ENCODE measurements around the gene TMEM63B. TPM values are rescaled to one million over a fixed set of nuclear protein-coding genes. Genes with fewer than 3 reads are reported as not detected.

Gene TMEM63B
- total and polyA plus RNA-seq, 9 of the 15 experiments (the other 6 are each of a cell fraction or from before 2014, with no cell fraction given) = 0.14 to 39.4 (median 14.4) TPM

GRCh38 chr6:44091981-44092884 is 35.1 kb upstream of the TMEM63B start:
- Histone ChIP-seq H4K20me1 (replicated peaks; ENCODE audit: control insufficient read depth, insufficient read depth, low read length) (peaks cover 6% of the 10 kb centered on the region; the same call in 1 of the 2 replicates), H3K9me1 (ENCODE audit: control insufficient read depth, insufficient read depth, low read length) (no peaks in the 10 kb centered on the region), H3K36me3 (ENCODE audit: control insufficient read depth, insufficient read depth, low read length) (peaks cover 50% of the 10 kb centered on the region; the same call in 2 of the 3 replicates), H2AFZ (ENCODE audit: low read depth, low read length) (no peak overlapping the region), H3K4me2 (ENCODE audit: insufficient read depth, low read length) (no peak overlapping the region), H3K27me3 (ENCODE audit: control insufficient read depth in 2 of 2, insufficient read depth in 2 of 2, low read length in 2 of 2) (no peaks in the 10 kb centered on the region), H3K9me3 (replicated peaks; ENCODE audit: control insufficient read depth, insufficient read depth, low read depth, low read length) (no peaks in the 10 kb centered on the region), H3K27ac (ENCODE audit: extremely low read depth, low read depth, low read length) (no peak overlapping the region), H3K79me2 (ENCODE audit: control insufficient read depth, insufficient read depth, low read length) (no peaks in the 10 kb centered on the region), H3K4me1 (replicated peaks in 1 of 2; ENCODE audit: control insufficient read depth in 2 of 2, insufficient read depth in 2 of 2, low read length in 2 of 2) (peaks cover 0 to 4% of the 10 kb centered on the region in 2 experiments; a peak in 3 of 5 replicates), H3K4me3 (no peak overlapping the region), H3K9ac (ENCODE audit: insufficient read depth in 1 of 2, low read depth in 2 of 2, low read length in 2 of 2) (no peak overlapping the region)
- intact Hi-C loops (cut with micrococcal nuclease) = loop anchor here (10.0 kb wide), 1 partner anchor 243 kb away; no protein-coding TSS in a partner anchor
- no TSS peak for BruUV-seq (replicated peaks)
- no peak for TF ChIP-seq ASH1L (IDR thresholded peaks at IDR 0.05; ENCODE audit: borderline replicate concordance, low read depth, partially characterized antibody)
- TF ChIP-seq ZKSCAN3 (CRISPR knock-in tag; IDR thresholded peaks at IDR 0.05) = no peak
- 0 out of 2 replicates have a peak, but pooled peaks have one; percentile 26 for TF ChIP-seq ADNP (tag; IDR thresholded peaks at IDR 0.05)
- no peak for TF ChIP-seq NFIC (IDR thresholded peaks at IDR 0.05)
- no peak for TF ChIP-seq ZNF583 (CRISPR knock-in tag; IDR thresholded peaks at IDR 0.05)
- TF ChIP-seq ESRRA (IDR thresholded peaks at IDR 0.05; ENCODE audit: borderline replicate concordance, low read depth) = peak; percentile 65
- no peak for TF ChIP-seq CEBPZ (IDR thresholded peaks at IDR 0.05; ENCODE audit: borderline replicate concordance, low read depth, low read length)
- TF ChIP-seq TRIM25 (IDR thresholded peaks at IDR 0.05; ENCODE audit: borderline replicate concordance) = no peak
- peak; percentile 68; the same call in 1 of the 2 replicates for TF ChIP-seq BCOR (IDR thresholded peaks at IDR 0.05)
- peak in 1 of 2 experiments; percentile 50; a peak in 2 of 4 replicates for TF ChIP-seq KDM1A (IDR thresholded peaks at IDR 0.05)
- TF ChIP-seq ZNF3 (CRISPR knock-in tag; IDR thresholded peaks at IDR 0.05) = no peak
- no peak for TF ChIP-seq ERF (CRISPR knock-in tag; IDR thresholded peaks at IDR 0.05)
- peak; percentile 95 for TF ChIP-seq RBM25 (IDR thresholded peaks at IDR 0.05; ENCODE audit: low read depth, low read length, severe bottlenecking)
- peak in 1 of 2 experiments; percentile 59; a peak in 1 of 4 replicates for TF ChIP-seq RCOR1 (IDR thresholded peaks at IDR 0.05; ENCODE audit: borderline replicate concordance in 1 of 2, low read depth in 2 of 2, low read length in 2 of 2)
- no peak for TF ChIP-seq ZBTB26 (CRISPR knock-in tag; IDR thresholded peaks at IDR 0.05)
- no peak for ATAC-seq
- WGBS (ENCODE audit: insufficient coverage, low coverage, missing lambda C conversion rate) = 82% methylated on average over 7 of the region's 7 CpGs
- no peak for DNase-seq (ENCODE audit: extremely low read depth in 1 of 4, low spot score in 3 of 4)
- in situ Hi-C loops (cut with MboI) = no loop called here
- ChIA-PET CTCF (ENCODE audit: low intra/inter-chr PET ratio) (interaction anchor here (0.6 kb wide), 1 partner anchor 322 kb away, joined by 3 read pairs; the partner anchor contains the start of gene VEGFA), POLR2A (interaction anchor here (0.6 to 1.4 kb wide), 6 partner anchors 28 to 334 kb away, joined by 3 read pairs; partner anchors contain the start of gene HSP90AB1)
- no peak for FAIRE-seq
